ENCODE measurements around the gene DUSP22. TPM values are rescaled to one million over a fixed set of nuclear protein-coding genes. Genes with fewer than 3 reads are reported as not detected.

The DUSP22 gene
- total RNA-seq, 4 donors from 2014 or later: 53.3 to 95.2 (median 71.3) TPM

GRCh38 chr6:299104-299980, 7.1 kb downstream of the DUSP22 start:
- no peak overlapping the region for H3K4me3 ChIP-seq
- WGBS: 73% methylated on average over 10 of the region's 10 CpGs
- DNase-seq (ENCODE audit: low spot score in 2 of 2): peak; percentile 61 to 77
- no peak overlapping the region for H3K27ac ChIP-seq
- H3K4me1 ChIP-seq: peaks cover 60% of the 10 kb centered on the region
- H3K9me3 ChIP-seq: no peaks in the 10 kb centered on the region
- H3K27me3 ChIP-seq: no peaks in the 10 kb centered on the region
- TF ChIP-seq POLR2AphosphoS5 (IDR thresholded peaks at IDR 0.05) (no peak), EP300 (IDR thresholded peaks at IDR 0.05) (no peak)
- no peaks in the 10 kb centered on the region for H3K36me3 ChIP-seq

GRCh38 chr6:300026-300425, 7.7 kb downstream of the DUSP22 start:
- Histone ChIP-seq H3K27ac (no peak overlapping the region), H3K9me3 (no peaks in the 10 kb centered on the region), H3K4me1 (peaks cover 53% of the 10 kb centered on the region), H3K4me3 (no peak overlapping the region), H3K36me3 (peaks cover under 1% of the 10 kb centered on the region), H3K27me3 (no peaks in the 10 kb centered on the region)
- 85% methylated on average over 6 of the region's 6 CpGs for WGBS
- TF ChIP-seq EP300 (IDR thresholded peaks at IDR 0.05) (no peak), POLR2AphosphoS5 (IDR thresholded peaks at IDR 0.05) (no peak), CTCF (IDR thresholded peaks at IDR 0.05) (no peak), POLR2A (IDR thresholded peaks at IDR 0.05) (no peak)
- peak; percentile 55 to 72 for DNase-seq (ENCODE audit: low spot score in 2 of 2)

GRCh38 chr6:300494-301198, 8.4 kb downstream of the DUSP22 start:
- peaks cover 5% of the 10 kb centered on the region for H3K36me3 ChIP-seq
- TF ChIP-seq POLR2A (IDR thresholded peaks at IDR 0.05) (no peak), CTCF (IDR thresholded peaks at IDR 0.05) (no peak), EP300 (IDR thresholded peaks at IDR 0.05) (no peak), POLR2AphosphoS5 (IDR thresholded peaks at IDR 0.05) (no peak)
- H3K27me3 ChIP-seq: no peaks in the 10 kb centered on the region
- no peak overlapping the region for H3K4me3 ChIP-seq
- DNase-seq (ENCODE audit: low spot score in 2 of 2): peak; percentile 56 to 79
- no peak overlapping the region for H3K27ac ChIP-seq
- WGBS: 70% methylated on average over 10 of the region's 10 CpGs
- H3K4me1 ChIP-seq: peaks cover 47% of the 10 kb centered on the region
- H3K9me3 ChIP-seq: no peaks in the 10 kb centered on the region

GRCh38 chr6:301526-301925, 9.2 kb downstream of the DUSP22 start:
- no peaks in the 10 kb centered on the region for H3K27me3 ChIP-seq
- TF ChIP-seq EP300 (IDR thresholded peaks at IDR 0.05): no peak
- no peak overlapping the region for H3K27ac ChIP-seq
- peaks cover 5% of the 10 kb centered on the region for H3K36me3 ChIP-seq
- no peaks in the 10 kb centered on the region for H3K9me3 ChIP-seq
- no peak overlapping the region for H3K4me3 ChIP-seq
- WGBS: 92% methylated on average over 8 of the region's 8 CpGs
- H3K4me1 ChIP-seq: peaks cover 39% of the 10 kb centered on the region
- DNase-seq (ENCODE audit: low spot score in 2 of 2): peak; percentile 46 to 78

GRCh38 chr6:301929-302705, 9.8 kb downstream of the DUSP22 start:
- WGBS: 91% methylated on average over 20 of the region's 20 CpGs
- Histone ChIP-seq H3K4me1 (peaks cover 39% of the 10 kb centered on the region), H3K27me3 (no peaks in the 10 kb centered on the region), H3K36me3 (peaks cover 5% of the 10 kb centered on the region), H3K4me3 (no peak overlapping the region), H3K9me3 (no peaks in the 10 kb centered on the region), H3K27ac (no peak overlapping the region)
- TF ChIP-seq POLR2AphosphoS5 (IDR thresholded peaks at IDR 0.05): no peak
- TF ChIP-seq POLR2A (IDR thresholded peaks at IDR 0.05): no peak
- DNase-seq (ENCODE audit: low spot score in 2 of 2): peak in 1 of 2 donors; percentile 64

GRCh38 chr6:302760-303159, 10.5 kb downstream of the DUSP22 start:
- H3K36me3 ChIP-seq: peaks cover 5% of the 10 kb centered on the region
- no peaks in the 10 kb centered on the region for H3K9me3 ChIP-seq
- 95% methylated on average over 9 of the region's 9 CpGs for whole genome bisulfite sequencing
- H3K4me3 ChIP-seq: no peak overlapping the region
- peak in 1 of 2 donors; percentile 59 for DNase-seq (ENCODE audit: low spot score in 2 of 2)
- H3K27ac ChIP-seq: no peak overlapping the region
- H3K27me3 ChIP-seq: no peaks in the 10 kb centered on the region
- H3K4me1 ChIP-seq: peaks cover 39% of the 10 kb centered on the region
- no peak for TF ChIP-seq EP300 (IDR thresholded peaks at IDR 0.05)

Measured in suprapubic skin (tissue), 4 donors.